HG03469 (cell line): ENCODE results near the gene ABI3.

Experiments
- ATAC-seq: cut with Tn5 transposase; IDR thresholded peaks from one replicate; pipeline ENCODE4 v1.9.1; 2021; ENCODE audit warnings: mild to moderate bottlenecking, moderate library complexity, moderate number of reproducible peaks; ENCODE audit not compliant: unreplicated experiment

ABI3 gene

GRCh38 chr17:49224198-49224996, 13.9 kb downstream of the ABI3 start:
- ATAC-seq: no peak

- no peak for ATAC-seq
Measured at GRCh38 chr17:49224997-49225337, 14.5 kb downstream of the ABI3 start.

GRCh38 chr17:49225554-49226236, 15.2 kb downstream of the ABI3 start:
- no peak for ATAC-seq

- ATAC-seq: no peak
Measured at GRCh38 chr17:49226771-49227435, 16.4 kb downstream of the ABI3 start.

GRCh38 chr17:49227436-49228261, 17.1 kb downstream of the ABI3 start:
- no peak for ATAC-seq

- no peak for ATAC-seq
Measured at GRCh38 chr17:49229076-49229804, 18.7 kb downstream of the ABI3 start.

GRCh38 chr17:49229805-49230600, 19.5 kb downstream of the ABI3 start:
- ATAC-seq: no peak

- ATAC-seq: peak; percentile 75
Measured at GRCh38 chr17:49230636-49231562, 20.4 kb downstream of the ABI3 start, which contains the start of gene PHOSPHO1. Gene PHOSPHO1, minus strand, starts transcription at chr17:49230787. Its CDS starts 4,096 bp downstream, at chr17:49226691.

GRCh38 chr17:49231563-49231894, 21.0 kb downstream of the ABI3 start:
- ATAC-seq: no peak

GRCh38 chr17:49234509-49235080, 24.1 kb downstream of the ABI3 start:
- ATAC-seq: no peak

- no peak for ATAC-seq
Measured at GRCh38 chr17:49235896-49236295, 25.4 kb downstream of the ABI3 start.

- ATAC-seq: no peak
Measured at GRCh38 chr17:49239963-49240362, 29.5 kb downstream of the ABI3 start.

- no peak for ATAC-seq
Measured at GRCh38 chr17:49240619-49241018, 30.1 kb downstream of the ABI3 start.

GRCh38 chr17:49241040-49241439, 30.5 kb downstream of the ABI3 start:
- ATAC-seq: no peak

GRCh38 chr17:49241692-49242397, 31.3 kb downstream of the ABI3 start:
- ATAC-seq: no peak

- no peak for ATAC-seq
Measured at GRCh38 chr17:49242813-49243212, 32.3 kb downstream of the ABI3 start.

- no peak for ATAC-seq
Measured at GRCh38 chr17:49244839-49245238, 34.3 kb downstream of the ABI3 start.

- ATAC-seq: no peak
Measured at GRCh38 chr17:49247944-49248343, 37.4 kb downstream of the ABI3 start.
